NT2/D1 (cell line): ENCODE measurements around the gene ACOT2.
"Not testable (repeated sequence)": the region's sequence is repeated elsewhere in the genome, so short reads cannot be mapped to it uniquely, and the experiment has no call there.

Source experiments
- SUZ12 ChIP-seq: IDR thresholded peaks from 2 replicates; pipeline ENCODE4 v1.6.1; 2011; ENCODE audit not compliant: insufficient read length, insufficient read depth; ENCODE audit errors: extremely low read depth
- YY1 ChIP-seq: IDR thresholded peaks from 2 replicates; pipeline ENCODE4 v1.6.1; 2011; ENCODE audit not compliant: insufficient read length, insufficient read depth

DNA sequence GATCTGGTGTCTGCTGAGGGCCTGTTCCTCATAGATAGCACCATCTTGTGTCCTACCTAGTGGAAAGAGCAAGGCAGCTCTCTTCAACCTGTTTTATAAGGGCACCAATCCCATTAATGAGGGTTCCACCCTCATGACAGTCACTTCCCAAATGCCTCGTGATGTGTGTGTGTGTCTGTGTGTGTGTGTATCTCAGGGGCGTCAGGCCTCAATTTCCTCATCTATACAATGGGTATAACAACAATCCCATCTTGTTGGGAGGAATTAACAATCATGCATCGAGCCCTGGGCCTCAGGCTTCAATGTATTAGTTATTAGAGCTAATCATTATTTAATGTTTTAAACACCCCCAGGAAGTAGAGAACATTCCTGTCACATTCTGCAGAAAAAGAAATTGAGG is 19.9 kb upstream of the ACOT2 start:
- TF ChIP-seq SUZ12, YY1: not testable (repeated sequence)
